H1 (cell line): ENCODE measurements around the gene STIM2. TPM values are rescaled to one million over a fixed set of nuclear protein-coding genes. Genes with fewer than 3 reads are reported as not detected.

ENCODE experiments used
- CHD7 ChIP-seq: fragments of 300-600 bp; sonication (generic); IDR thresholded peaks from 2 replicates; pipeline ENCODE4 v1.7.1; 2012; ENCODE audit warnings: low read length, moderate library complexity, mild to moderate bottlenecking, inconsistent platforms; ENCODE audit not compliant: insufficient replicate concordance
- CREB1 ChIP-seq: IDR thresholded peaks from 2 replicates; pipeline ENCODE4 v1.6.1; 2012; ENCODE audit warnings: inconsistent platforms
- NRF1 ChIP-seq: IDR thresholded peaks from 2 replicates; pipeline ENCODE4 v1.6.1; 2011; ENCODE audit warnings: mild to moderate bottlenecking, low read depth, low read length, improper control_type of control experiment
- RBBP5 ChIP-seq: IDR thresholded peaks from 2 replicates; pipeline ENCODE4 v1.7.1; 2012; ENCODE audit warnings: low read depth, mild to moderate bottlenecking, inconsistent platforms, low read length, moderate library complexity, borderline replicate concordance
- SP4 ChIP-seq: IDR thresholded peaks from 2 replicates; pipeline ENCODE4 v1.6.1; 2012; ENCODE audit warnings: low read length, inconsistent platforms
- polyA plus RNA-seq, 7 experiments: library from polyadenylated mRNA; depleted of rRNA in 3 of 7; stranded (reverse) in 5 of 7; unstranded in 2 of 7; fragments of >200 nt in 5 of 7; fragments of 200-250 nt in 2 of 7; gene quantifications; 1 replicate in 5 of 7; 2 replicates in 1 of 7; 4 replicates in 1 of 7; pipeline versions ENCODE4 v1.2.1 to v1.2.3, GENCODE V29; 2011 to 2013; ENCODE audit warnings: missing spikeins in 2 of 7, mixed read lengths in 2 of 7
- total RNA-seq: library from RNA; stranded (reverse); fragmentation: NEBNext Ultra II Directional; extraction: Animal tissue kit (Norgen Biotek cat#: 25700); gene quantifications from 2 replicates; pipeline ENCODE4 v1.2.1, GENCODE V29; 2021

The STIM2 gene
- total and polyA plus RNA-seq, 2 of the 8 experiments (the other 6 are each of a cell fraction or from before 2014, with no cell fraction given): 22.9 to 23.0 TPM

- TF ChIP-seq CHD7: no peak
- no peak for TF ChIP-seq CREB1
- TF ChIP-seq NRF1: no peak
- no peak for TF ChIP-seq RBBP5
- no peak for TF ChIP-seq SP4
- TF ChIP-seq, all 59 proteins: peak for 0
These were observed 23.9 kb downstream of the STIM2 start (continued) for GRCh38 chr4:26884486-26884988.
